MM.1S (cell line): ENCODE measurements around the gene ARHGAP42.
A peak's percentile ranks its signal among the peaks of the same experiment; 100 is the strongest.

Experiments used
- DNase-seq: peaks from one replicate; pipeline ENCODE4 v3.0.0-alpha.2; 2015
- H2AFZ ChIP-seq: fragments of 300-600 bp; sonication (generic); 2 replicates; pipeline ENCODE4 v1.6.0; 2016; ENCODE audit warnings: antibody characterized with exemption, low read length
- H3F3A ChIP-seq: fragments of 300-600 bp; sonication (generic); 2 replicates; pipeline ENCODE4 v1.6.1; 2016; ENCODE audit warnings: mild to moderate bottlenecking, antibody characterized with exemption, low read length, moderate library complexity, mixed read lengths; ENCODE audit not compliant: insufficient read depth
- H3K27ac ChIP-seq: fragments of 300-600 bp; sonication (generic); 2 replicates; pipeline ENCODE4 v1.5.1; 2016; ENCODE audit warnings: mild to moderate bottlenecking, low read length
- H3K27me3 ChIP-seq: fragments of 300-600 bp; sonication (generic); replicated peaks from 2 replicates; pipeline ENCODE4 v1.6.0; 2016; ENCODE audit warnings: low read length; ENCODE audit not compliant: insufficient read depth
- H3K36me3 ChIP-seq: fragments of 300-600 bp; sonication (generic); replicated peaks from 2 replicates; pipeline ENCODE4 v1.6.1; 2016; ENCODE audit warnings: mild to moderate bottlenecking, low read length, mixed read lengths; ENCODE audit not compliant: insufficient read depth
- H3K4me1 ChIP-seq: fragments of 300-600 bp; sonication (generic); 2 replicates; pipeline ENCODE4 v1.6.1; 2016; ENCODE audit warnings: low read length, mixed read lengths
- H3K4me2 ChIP-seq: fragments of 300-600 bp; sonication (generic); 2 replicates; pipeline ENCODE4 v1.6.0; 2016; ENCODE audit warnings: low read depth, low read length
- H3K4me3 ChIP-seq: fragments of 300-600 bp; sonication (generic); 2 replicates; pipeline ENCODE4 v1.5.1; 2016; ENCODE audit warnings: low read length, mixed read lengths
- H3K79me2 ChIP-seq: fragments of 300-600 bp; sonication (generic); 2 replicates; pipeline ENCODE4 v1.6.1; 2016; ENCODE audit warnings: mixed run types, low read length, mixed read lengths
- H3K9ac ChIP-seq: fragments of 300-600 bp; sonication (generic); 2 replicates; pipeline ENCODE4 v1.6.1; 2016; ENCODE audit warnings: low read length, mixed read lengths
- H3K9me2 ChIP-seq: fragments of 300-600 bp; sonication (generic); replicated peaks from 2 replicates; pipeline ENCODE4 v1.6.1; 2016; ENCODE audit warnings: mild to moderate bottlenecking, low read length, mixed read lengths; ENCODE audit not compliant: insufficient read depth
- H3K9me3 ChIP-seq: fragments of 300-600 bp; sonication (generic); replicated peaks from 2 replicates; pipeline ENCODE4 v1.6.1; 2016; ENCODE audit warnings: mild to moderate bottlenecking, low read length, mixed read lengths; ENCODE audit not compliant: insufficient read depth
- H4K20me1 ChIP-seq: fragments of 300-600 bp; sonication (generic); 2 replicates; pipeline ENCODE4 v1.6.1; 2016; ENCODE audit warnings: mild to moderate bottlenecking, low read length, moderate library complexity, mixed read lengths; ENCODE audit not compliant: insufficient read depth
- EZH2 ChIP-seq: fragments of 300-600 bp; sonication (generic); optimal IDR thresholded peaks from 2 replicates; pipeline ENCODE3; 2017; ENCODE audit warnings: low read depth, mild to moderate bottlenecking, antibody characterized with exemption, low read length, mixed read lengths
- EZH2phosphoT487 ChIP-seq: fragments of 300-600 bp; sonication (generic); IDR thresholded peaks from 2 replicates; pipeline ENCODE4 v1.6.1; 2018; ENCODE audit warnings: antibody characterized with exemption, low read length
- TF ChIP-seq, protein P1 (sequence below): fragments of 300-600 bp; sonication (generic); IDR thresholded peaks from 2 replicates; pipeline ENCODE4 v1.5.1; 2016; ENCODE audit warnings: antibody characterized with exemption, low read length, mixed read lengths

ARHGAP42 gene

DNA sequence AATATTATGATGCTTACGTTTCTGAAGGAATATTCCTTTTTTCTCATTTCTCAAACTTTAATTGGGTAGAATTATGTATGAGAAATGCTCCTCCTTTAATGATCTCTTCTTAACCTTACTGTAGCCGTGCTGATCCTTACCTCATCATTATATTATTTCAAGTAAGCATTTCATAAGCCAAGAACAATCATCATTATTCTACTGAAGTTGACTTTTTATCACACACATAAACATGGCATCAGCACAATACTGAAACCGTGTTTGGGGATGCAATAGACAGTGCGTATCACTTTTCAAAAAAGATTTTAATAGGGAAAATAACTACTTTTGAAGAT, 162.8 kb downstream of the ARHGAP42 start:
- DNase-seq = no peak
- H3K9me3 ChIP-seq = no peaks in the 10 kb centered on the region
- no peak for TF ChIP-seq EZH2
- TF ChIP-seq EZH2phosphoT487 = no peak
- TF ChIP-seq, protein P1, sequence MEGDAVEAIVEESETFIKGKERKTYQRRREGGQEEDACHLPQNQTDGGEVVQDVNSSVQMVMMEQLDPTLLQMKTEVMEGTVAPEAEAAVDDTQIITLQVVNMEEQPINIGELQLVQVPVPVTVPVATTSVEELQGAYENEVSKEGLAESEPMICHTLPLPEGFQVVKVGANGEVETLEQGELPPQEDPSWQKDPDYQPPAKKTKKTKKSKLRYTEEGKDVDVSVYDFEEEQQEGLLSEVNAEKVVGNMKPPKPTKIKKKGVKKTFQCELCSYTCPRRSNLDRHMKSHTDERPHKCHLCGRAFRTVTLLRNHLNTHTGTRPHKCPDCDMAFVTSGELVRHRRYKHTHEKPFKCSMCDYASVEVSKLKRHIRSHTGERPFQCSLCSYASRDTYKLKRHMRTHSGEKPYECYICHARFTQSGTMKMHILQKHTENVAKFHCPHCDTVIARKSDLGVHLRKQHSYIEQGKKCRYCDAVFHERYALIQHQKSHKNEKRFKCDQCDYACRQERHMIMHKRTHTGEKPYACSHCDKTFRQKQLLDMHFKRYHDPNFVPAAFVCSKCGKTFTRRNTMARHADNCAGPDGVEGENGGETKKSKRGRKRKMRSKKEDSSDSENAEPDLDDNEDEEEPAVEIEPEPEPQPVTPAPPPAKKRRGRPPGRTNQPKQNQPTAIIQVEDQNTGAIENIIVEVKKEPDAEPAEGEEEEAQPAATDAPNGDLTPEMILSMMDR = no peak
- no peak overlapping the region for H3K4me3 ChIP-seq
- no peaks in the 10 kb centered on the region for H4K20me1 ChIP-seq
- no peak overlapping the region for H3K9ac ChIP-seq
- no peaks in the 10 kb centered on the region for H3F3A ChIP-seq
- no peaks in the 10 kb centered on the region for H3K79me2 ChIP-seq
- H3K27me3 ChIP-seq = no peaks in the 10 kb centered on the region
- no peak overlapping the region for H3K27ac ChIP-seq
- no peaks in the 10 kb centered on the region for H3K9me2 ChIP-seq
- no peaks in the 10 kb centered on the region for H3K36me3 ChIP-seq
- H2AFZ ChIP-seq = no peak overlapping the region
- peaks cover 6% of the 10 kb centered on the region; the same call in 1 of the 2 replicates for H3K4me1 ChIP-seq
- no peak overlapping the region for H3K4me2 ChIP-seq

DNA sequence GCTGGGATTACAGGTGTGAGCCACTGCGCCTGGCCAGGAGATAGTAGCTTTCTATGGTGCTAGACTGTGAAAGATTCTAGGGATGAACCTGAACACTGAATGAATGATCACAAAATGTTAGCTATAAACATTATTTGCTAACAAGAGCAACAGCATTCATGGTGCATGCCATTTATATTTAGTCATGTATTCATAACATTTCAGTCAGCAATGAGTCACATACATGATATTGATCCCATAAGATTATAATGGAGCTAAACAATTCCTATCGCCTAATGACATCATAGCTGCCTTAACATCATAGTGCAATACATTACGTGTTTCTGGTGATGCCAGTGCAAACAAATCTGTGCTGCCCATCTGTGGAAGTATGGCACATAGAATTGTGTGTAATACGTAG, 164.1 kb downstream of the ARHGAP42 start:
- TF ChIP-seq EZH2 = no peak
- no peak for TF ChIP-seq EZH2phosphoT487
- Histone ChIP-seq H3K27me3 (no peaks in the 10 kb centered on the region), H3K4me1 (peaks cover 6% of the 10 kb centered on the region; the same call in 1 of the 2 replicates), H3K9me2 (no peaks in the 10 kb centered on the region), H3F3A (no peaks in the 10 kb centered on the region), H3K9me3 (no peaks in the 10 kb centered on the region), H3K4me3 (no peak overlapping the region), H3K9ac (no peak overlapping the region), H3K79me2 (no peaks in the 10 kb centered on the region), H3K27ac (no peak overlapping the region), H2AFZ (no peak overlapping the region), H3K36me3 (no peaks in the 10 kb centered on the region), H4K20me1 (no peaks in the 10 kb centered on the region), H3K4me2 (no peak overlapping the region)
- DNase-seq = no peak

DNA sequence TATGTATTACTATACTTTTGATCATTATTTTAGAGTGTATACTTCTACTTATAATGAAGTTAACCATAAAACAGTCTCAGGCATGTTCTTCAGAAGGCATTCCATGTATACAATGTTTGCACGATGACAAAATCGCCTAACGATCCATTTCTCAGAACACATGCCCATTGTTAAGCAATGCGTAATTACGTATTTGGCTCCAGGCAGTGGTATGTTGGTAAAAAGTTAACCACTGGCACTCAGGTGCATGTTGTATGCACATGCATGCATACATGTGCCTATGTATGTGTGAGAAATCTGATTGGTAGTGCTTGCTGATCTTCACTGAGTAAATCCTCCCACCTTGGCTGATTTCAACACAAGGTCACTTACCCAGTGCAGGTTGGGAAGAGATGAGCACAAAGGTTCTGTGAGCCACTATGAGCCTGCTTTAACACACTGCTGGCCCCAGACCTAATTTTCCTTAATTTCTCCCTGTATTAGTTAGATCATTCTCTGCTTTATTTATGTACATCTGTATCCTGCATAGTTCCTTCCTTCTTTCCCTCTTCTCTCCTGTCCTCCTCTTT, 164.6 kb downstream of the ARHGAP42 start:
- no peaks in the 10 kb centered on the region for H3K9me3 ChIP-seq
- H3K4me1 ChIP-seq = peaks cover 6% of the 10 kb centered on the region; the same call in 1 of the 2 replicates
- no peak for TF ChIP-seq EZH2phosphoT487
- DNase-seq = no peak
- no peak overlapping the region for H3K9ac ChIP-seq
- no peak overlapping the region for H2AFZ ChIP-seq
- no peaks in the 10 kb centered on the region for H3F3A ChIP-seq
- no peak overlapping the region for H3K27ac ChIP-seq
- H3K4me2 ChIP-seq = no peak overlapping the region
- no peaks in the 10 kb centered on the region for H3K27me3 ChIP-seq
- no peaks in the 10 kb centered on the region for H4K20me1 ChIP-seq
- H3K79me2 ChIP-seq = no peaks in the 10 kb centered on the region
- H3K36me3 ChIP-seq = no peaks in the 10 kb centered on the region
- H3K4me3 ChIP-seq = no peak overlapping the region
- no peaks in the 10 kb centered on the region for H3K9me2 ChIP-seq

DNA sequence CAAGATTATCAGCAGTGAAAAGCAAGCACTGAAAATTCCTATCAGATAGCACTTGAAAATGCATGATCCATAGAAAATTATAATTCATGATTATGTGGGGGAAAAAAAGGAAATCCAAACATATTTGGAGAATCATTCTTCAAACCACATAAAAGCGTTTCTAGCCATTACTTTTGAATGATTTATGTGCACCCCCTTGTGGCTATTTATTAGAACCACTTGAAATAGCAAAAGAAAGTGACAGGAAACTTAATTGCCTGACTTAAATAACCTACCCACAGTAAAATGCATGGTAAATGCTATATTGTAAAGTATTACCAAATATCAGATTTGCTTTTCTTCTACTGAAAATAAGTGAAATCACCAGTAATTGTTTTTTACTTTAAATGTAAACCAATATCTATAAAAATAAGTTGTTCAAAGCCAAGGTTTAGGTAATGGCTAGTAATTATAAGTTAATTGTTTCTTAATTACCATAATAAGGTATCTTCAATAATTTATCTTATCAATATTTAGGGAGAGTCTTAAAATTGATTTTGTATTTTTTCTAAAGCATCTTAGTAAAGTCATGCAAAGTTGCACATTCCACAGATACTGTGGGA, 168.5 kb downstream of the ARHGAP42 start:
- Histone ChIP-seq H3K9me3 (no peaks in the 10 kb centered on the region), H3K79me2 (no peaks in the 10 kb centered on the region), H2AFZ (no peak overlapping the region), H3K36me3 (no peaks in the 10 kb centered on the region), H3K27me3 (no peaks in the 10 kb centered on the region), H3K27ac (no peak overlapping the region), H3K4me1 (peaks cover 6% of the 10 kb centered on the region; the same call in 1 of the 2 replicates), H3K4me3 (no peak overlapping the region), H4K20me1 (no peaks in the 10 kb centered on the region), H3K9ac (no peak overlapping the region), H3F3A (no peaks in the 10 kb centered on the region), H3K9me2 (no peaks in the 10 kb centered on the region), H3K4me2 (no peak overlapping the region)
- peak; percentile 65 for DNase-seq
- TF ChIP-seq, protein P1 = peak; percentile 65
- no peak for TF ChIP-seq EZH2
- TF ChIP-seq EZH2phosphoT487 = no peak
